Measurements from ENCODE around the gene VTN.

- no peak for TF ChIP-seq CTCF (IDR thresholded peaks at IDR 0.05)
- TF ChIP-seq POLR2A (IDR thresholded peaks at IDR 0.05) = no peak
Measured at GRCh38 chr17:28366605-28367004, 3.5 kb downstream of the VTN start.
